Kidney glomerular epithelial cell (primary cell): ENCODE results near the gene NAT10.
"Not testable (repeated sequence)": the region's sequence is repeated elsewhere in the genome, so short reads cannot be mapped to it uniquely, and the experiment has no call there.

Experiments
- DNase-seq: peaks from one replicate; lab custom pipeline; 2025; lab: John Stamatoyannopoulos, UW

NAT10 gene

GRCh38 chr11:34105079-34105956 lies at the start of gene NAT10:
NAT10 (plus strand) TSS chr11:34105629; CDS start chr11:34108226, 2,597 bp downstream.
- DNase-seq: peak; percentile 97

GRCh38 chr11:34056672-34057071 lies 48.8 kb upstream of the NAT10 start:
- no peak for DNase-seq

GRCh38 chr11:34063061-34063795 lies 42.2 kb upstream of the NAT10 start:
- no peak for DNase-seq

- no peak for DNase-seq
Observed at GRCh38 chr11:34064291-34064690, 41.1 kb upstream of the NAT10 start.

- no peak for DNase-seq
Observed at GRCh38 chr11:34065505-34066203, 39.8 kb upstream of the NAT10 start.

- DNase-seq: not testable (repeated sequence)
Observed at GRCh38 chr11:34066766-34067165, 38.7 kb upstream of the NAT10 start.

GRCh38 chr11:34067383-34068065 lies 37.9 kb upstream of the NAT10 start:
- DNase-seq: no peak

- no peak for DNase-seq
Observed at GRCh38 chr11:34068111-34068510, 37.3 kb upstream of the NAT10 start.

GRCh38 chr11:34071306-34071705 lies 34.1 kb upstream of the NAT10 start:
- not testable (repeated sequence) for DNase-seq

- no peak for DNase-seq
Observed at GRCh38 chr11:34072041-34072440, 33.4 kb upstream of the NAT10 start.

- no peak for DNase-seq
Observed at GRCh38 chr11:34072832-34073231, 32.6 kb upstream of the NAT10 start.

GRCh38 chr11:34074391-34074790 lies 31.0 kb upstream of the NAT10 start:
- no peak for DNase-seq

- DNase-seq: no peak
Observed at GRCh38 chr11:34075178-34075820, 30.1 kb upstream of the NAT10 start.

GRCh38 chr11:34080609-34081008 lies 24.8 kb upstream of the NAT10 start:
- no peak for DNase-seq

GRCh38 chr11:34084637-34085036 lies 20.8 kb upstream of the NAT10 start:
- DNase-seq: no peak

GRCh38 chr11:34086554-34087283 lies 18.7 kb upstream of the NAT10 start:
- no peak for DNase-seq

- no peak for DNase-seq
Observed at GRCh38 chr11:34091825-34092224, 13.6 kb upstream of the NAT10 start.

GRCh38 chr11:34094900-34095299 lies 10.5 kb upstream of the NAT10 start:
- not testable (repeated sequence) for DNase-seq

GRCh38 chr11:34098813-34099212 lies 6.6 kb upstream of the NAT10 start:
- DNase-seq: no peak

GRCh38 chr11:34104680-34105078 lies 750 bp upstream of the NAT10 start:
- peak; percentile 42 for DNase-seq
